Fibroblast of lung (primary cell): ENCODE results near the gene UTP25.

Experiments used
- EZH2 ChIP-seq: IDR thresholded peaks from 2 replicates; pipeline ENCODE4 v1.5.1; 2012; ENCODE audit warnings: low read length, control low read depth, mild to moderate bottlenecking; ENCODE audit errors: missing control alignments
- TF ChIP-seq, protein P1 (sequence below), 2 donors: IDR thresholded peaks in 1 of 2; conservative IDR thresholded peaks in 1 of 2; 1 replicate in 1 of 2; 2 replicates in 1 of 2; pipeline ENCODE4 v1.5.1; 2011 to 2012; ENCODE audit warnings: low read length in 2 of 2, control low read depth in 1 of 2, inconsistent platforms in 1 of 2, low read depth in 1 of 2, mild to moderate bottlenecking in 1 of 2

DNA sequence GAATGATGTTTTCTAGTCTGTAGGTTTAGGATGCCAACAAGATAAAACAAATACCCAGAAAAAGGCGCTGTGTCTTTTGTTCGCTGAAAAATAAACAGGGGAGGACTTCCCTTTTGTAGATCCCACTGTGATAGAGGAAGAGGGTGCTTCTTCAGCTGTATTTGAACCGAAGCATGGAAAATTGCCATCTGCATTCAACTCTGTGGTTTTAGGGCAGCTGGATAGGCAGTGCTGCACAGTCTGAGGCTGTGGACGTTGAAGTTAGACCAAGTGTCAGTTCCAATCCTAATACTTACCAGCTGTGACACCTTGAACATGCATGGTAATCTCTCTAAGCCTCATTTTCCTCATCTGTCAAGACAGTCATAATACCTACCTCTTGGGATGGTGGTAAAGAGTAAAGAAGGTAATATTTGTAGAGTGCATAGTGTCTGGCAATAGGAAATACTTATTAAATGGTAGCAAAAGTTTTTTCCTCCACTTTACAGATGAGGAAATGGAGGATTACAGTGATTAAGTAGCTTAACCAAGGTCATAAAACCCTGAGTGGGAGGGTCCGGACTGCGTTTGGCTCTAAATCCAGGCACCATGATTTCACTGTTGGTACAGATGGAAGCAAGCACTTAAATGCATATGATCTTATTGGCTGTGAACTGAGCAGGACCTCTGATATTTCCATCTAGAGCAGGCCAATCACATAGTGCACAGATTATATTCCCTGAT, 48.5 kb downstream of the UTP25 start:
- TF ChIP-seq, protein P1, sequence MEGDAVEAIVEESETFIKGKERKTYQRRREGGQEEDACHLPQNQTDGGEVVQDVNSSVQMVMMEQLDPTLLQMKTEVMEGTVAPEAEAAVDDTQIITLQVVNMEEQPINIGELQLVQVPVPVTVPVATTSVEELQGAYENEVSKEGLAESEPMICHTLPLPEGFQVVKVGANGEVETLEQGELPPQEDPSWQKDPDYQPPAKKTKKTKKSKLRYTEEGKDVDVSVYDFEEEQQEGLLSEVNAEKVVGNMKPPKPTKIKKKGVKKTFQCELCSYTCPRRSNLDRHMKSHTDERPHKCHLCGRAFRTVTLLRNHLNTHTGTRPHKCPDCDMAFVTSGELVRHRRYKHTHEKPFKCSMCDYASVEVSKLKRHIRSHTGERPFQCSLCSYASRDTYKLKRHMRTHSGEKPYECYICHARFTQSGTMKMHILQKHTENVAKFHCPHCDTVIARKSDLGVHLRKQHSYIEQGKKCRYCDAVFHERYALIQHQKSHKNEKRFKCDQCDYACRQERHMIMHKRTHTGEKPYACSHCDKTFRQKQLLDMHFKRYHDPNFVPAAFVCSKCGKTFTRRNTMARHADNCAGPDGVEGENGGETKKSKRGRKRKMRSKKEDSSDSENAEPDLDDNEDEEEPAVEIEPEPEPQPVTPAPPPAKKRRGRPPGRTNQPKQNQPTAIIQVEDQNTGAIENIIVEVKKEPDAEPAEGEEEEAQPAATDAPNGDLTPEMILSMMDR (conservative IDR thresholded peaks at IDR 0.05 in 1 of 2, IDR thresholded peaks at IDR 0.05 in 1 of 2; ENCODE audit: low read depth in 1 of 2, low read length in 2 of 2): no peak
- no peak for TF ChIP-seq EZH2
